ENCODE data around the gene TNS1.

Gene TNS1

DNA sequence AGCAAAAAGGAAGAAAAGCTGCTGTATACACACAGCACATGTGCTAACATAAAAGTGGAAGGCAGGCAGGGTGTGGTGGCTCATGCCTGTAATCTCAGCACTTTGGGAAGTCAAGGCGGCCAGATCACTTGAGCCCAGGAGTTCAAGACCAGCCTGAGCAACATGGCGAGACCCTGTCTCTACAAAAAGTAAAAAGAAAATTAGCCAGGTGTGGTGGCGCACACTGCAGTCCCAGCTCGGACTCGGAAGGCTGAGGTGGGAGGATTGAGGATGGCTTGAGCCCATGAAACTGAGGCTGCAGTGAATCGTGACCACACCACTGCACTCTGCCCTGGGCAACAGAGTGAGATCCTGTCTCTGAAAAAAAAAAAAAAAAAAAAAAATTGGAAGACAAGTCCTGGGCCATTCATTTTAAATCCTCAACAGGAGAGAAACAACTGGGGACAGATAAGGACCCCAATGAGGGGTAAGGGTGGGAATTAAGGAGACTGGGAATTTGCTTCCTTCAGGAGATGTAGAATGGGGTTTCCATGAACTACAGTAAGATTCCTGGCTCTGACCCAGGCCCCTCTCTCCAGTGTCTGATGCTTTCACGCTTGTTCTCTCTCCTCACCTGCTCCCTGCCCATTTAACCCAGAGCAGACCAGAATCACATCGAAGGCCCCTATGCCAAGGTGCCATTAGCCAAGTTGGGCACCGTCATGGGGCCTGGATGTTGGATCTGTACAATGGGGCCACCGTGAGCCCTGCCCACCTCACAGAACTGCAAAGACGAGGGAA is 29.6 kb downstream of the TNS1 start:
- Histone ChIP-seq H3K4me1 (ENCODE audit: control insufficient read depth in 1 of 2, insufficient read depth in 1 of 2, low read depth in 1 of 2, low read length in 1 of 2) (no peaks in the 10 kb centered on the region), H3K36me3 (no peaks in the 10 kb centered on the region), H3K4me3 (ENCODE audit: low read depth in 1 of 2, low read length in 1 of 2) (no peak overlapping the region), H3K9me3 (no peaks in the 10 kb centered on the region), H3K27ac (no peak overlapping the region), H3K27me3 (no peaks in the 10 kb centered on the region)
- TF ChIP-seq, protein P1, sequence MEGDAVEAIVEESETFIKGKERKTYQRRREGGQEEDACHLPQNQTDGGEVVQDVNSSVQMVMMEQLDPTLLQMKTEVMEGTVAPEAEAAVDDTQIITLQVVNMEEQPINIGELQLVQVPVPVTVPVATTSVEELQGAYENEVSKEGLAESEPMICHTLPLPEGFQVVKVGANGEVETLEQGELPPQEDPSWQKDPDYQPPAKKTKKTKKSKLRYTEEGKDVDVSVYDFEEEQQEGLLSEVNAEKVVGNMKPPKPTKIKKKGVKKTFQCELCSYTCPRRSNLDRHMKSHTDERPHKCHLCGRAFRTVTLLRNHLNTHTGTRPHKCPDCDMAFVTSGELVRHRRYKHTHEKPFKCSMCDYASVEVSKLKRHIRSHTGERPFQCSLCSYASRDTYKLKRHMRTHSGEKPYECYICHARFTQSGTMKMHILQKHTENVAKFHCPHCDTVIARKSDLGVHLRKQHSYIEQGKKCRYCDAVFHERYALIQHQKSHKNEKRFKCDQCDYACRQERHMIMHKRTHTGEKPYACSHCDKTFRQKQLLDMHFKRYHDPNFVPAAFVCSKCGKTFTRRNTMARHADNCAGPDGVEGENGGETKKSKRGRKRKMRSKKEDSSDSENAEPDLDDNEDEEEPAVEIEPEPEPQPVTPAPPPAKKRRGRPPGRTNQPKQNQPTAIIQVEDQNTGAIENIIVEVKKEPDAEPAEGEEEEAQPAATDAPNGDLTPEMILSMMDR (IDR thresholded peaks at IDR 0.05): no peak

DNA sequence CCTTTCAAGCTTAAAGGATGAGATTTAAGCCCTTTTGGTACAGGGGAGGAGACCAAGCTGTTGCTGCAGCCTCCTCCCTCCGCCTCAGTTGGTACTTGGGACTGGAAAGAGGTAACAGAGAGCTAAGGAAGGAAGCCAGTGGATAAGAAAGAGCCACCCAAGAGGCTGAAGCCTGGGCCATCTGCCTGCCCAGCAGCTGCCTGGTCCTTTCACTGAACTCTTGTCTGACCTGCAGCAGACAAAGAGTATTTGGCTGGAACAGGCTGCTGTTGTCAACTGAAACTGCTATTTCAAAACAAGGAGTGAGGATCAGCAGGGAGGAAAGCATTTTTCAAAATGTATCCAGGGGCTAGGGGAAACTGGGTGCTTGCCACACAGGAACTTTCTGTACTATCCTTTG is 30.3 kb downstream of the TNS1 start:
- Histone ChIP-seq H3K9me3 (no peaks in the 10 kb centered on the region), H3K27ac (no peak overlapping the region), H3K4me1 (ENCODE audit: control insufficient read depth in 1 of 2, insufficient read depth in 1 of 2, low read depth in 1 of 2, low read length in 1 of 2) (no peaks in the 10 kb centered on the region), H3K36me3 (no peaks in the 10 kb centered on the region), H3K27me3 (no peaks in the 10 kb centered on the region), H3K4me3 (ENCODE audit: low read depth in 1 of 2, low read length in 1 of 2) (no peak overlapping the region)
- TF ChIP-seq, protein P1 (IDR thresholded peaks at IDR 0.05): no peak

DNA sequence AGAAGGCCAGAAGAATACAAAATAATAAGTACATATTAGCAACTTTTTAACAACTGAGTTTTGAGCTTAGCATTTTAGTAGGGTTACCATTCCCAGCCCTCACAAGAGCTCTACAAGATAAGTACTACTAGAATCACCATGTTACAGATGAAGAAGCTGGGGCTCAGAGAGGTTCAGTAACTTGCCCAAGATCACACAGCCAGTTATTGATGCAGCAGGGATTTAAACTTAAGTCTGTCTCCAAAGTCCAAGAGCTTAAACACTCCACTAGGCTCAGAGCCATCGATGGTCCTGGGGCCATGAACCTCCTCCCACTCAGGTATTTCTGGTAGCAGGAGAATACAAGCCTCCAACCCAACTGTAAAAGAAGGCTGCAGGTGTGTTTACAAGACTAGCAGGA is 30.8 kb downstream of the TNS1 start:
- TF ChIP-seq, protein P1 (IDR thresholded peaks at IDR 0.05): no peak
- Histone ChIP-seq H3K27me3 (no peaks in the 10 kb centered on the region), H3K4me3 (ENCODE audit: low read depth in 1 of 2, low read length in 1 of 2) (no peak overlapping the region), H3K27ac (no peak overlapping the region), H3K36me3 (no peaks in the 10 kb centered on the region), H3K4me1 (ENCODE audit: control insufficient read depth in 1 of 2, insufficient read depth in 1 of 2, low read depth in 1 of 2, low read length in 1 of 2) (no peaks in the 10 kb centered on the region), H3K9me3 (no peaks in the 10 kb centered on the region)

DNA sequence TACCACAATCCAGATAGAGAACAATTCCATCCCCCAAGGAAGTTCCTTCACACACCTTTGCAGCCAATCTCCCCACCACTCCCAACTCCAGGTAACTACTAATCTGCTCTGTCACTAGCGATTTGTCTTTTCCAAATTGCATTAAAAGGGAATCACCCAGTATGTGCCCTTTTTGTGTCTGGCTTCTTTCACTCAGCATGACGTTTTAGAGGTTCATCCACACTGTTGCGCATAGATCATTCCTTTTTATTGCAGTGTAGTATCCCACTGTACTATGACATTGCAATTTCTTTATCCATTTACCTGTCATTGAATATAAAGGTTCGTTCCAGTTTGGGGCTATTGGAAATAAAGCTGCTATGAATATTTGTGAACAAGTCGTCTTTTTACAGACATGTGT is 31.6 kb downstream of the TNS1 start:
- no peak overlapping the region for H3K27ac ChIP-seq
- TF ChIP-seq, protein P1 (IDR thresholded peaks at IDR 0.05): no peak
- H3K4me3 ChIP-seq (ENCODE audit: low read depth in 1 of 2, low read length in 1 of 2): no peak overlapping the region

DNA sequence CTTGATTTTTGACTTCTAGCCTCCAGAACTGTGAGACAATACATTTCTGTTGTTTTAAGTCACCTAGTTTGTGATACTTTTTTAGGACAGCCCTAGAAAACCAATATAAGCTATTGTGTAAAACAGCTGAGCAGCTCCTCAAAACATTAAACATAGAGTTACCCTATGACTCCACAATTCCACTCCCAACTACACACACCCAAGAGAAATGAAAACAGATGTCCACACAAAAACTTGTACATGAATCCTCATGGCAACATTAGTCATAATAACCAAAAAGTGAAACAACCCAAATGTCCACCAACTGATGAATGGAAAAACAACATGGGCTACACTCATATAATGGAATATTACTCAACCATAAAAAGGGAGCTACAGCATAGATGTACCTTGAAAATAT is 32.6 kb downstream of the TNS1 start:
- H3K27ac ChIP-seq: no peak overlapping the region
- H3K4me3 ChIP-seq (ENCODE audit: low read depth in 1 of 2, low read length in 1 of 2): no peak overlapping the region
- no peaks in the 10 kb centered on the region for H3K9me3 ChIP-seq
- H3K27me3 ChIP-seq: no peaks in the 10 kb centered on the region
- TF ChIP-seq, protein P1 (IDR thresholded peaks at IDR 0.05): no peak
- H3K36me3 ChIP-seq: no peaks in the 10 kb centered on the region
- H3K4me1 ChIP-seq (ENCODE audit: control insufficient read depth in 1 of 2, insufficient read depth in 1 of 2, low read depth in 1 of 2, low read length in 1 of 2): no peaks in the 10 kb centered on the region

More for the DNA sequence above, 31.6 kb downstream of the TNS1 start:
- Histone ChIP-seq H3K27me3 (no peaks in the 10 kb centered on the region), H3K36me3 (no peaks in the 10 kb centered on the region), H3K4me1 (ENCODE audit: control insufficient read depth in 1 of 2, insufficient read depth in 1 of 2, low read depth in 1 of 2, low read length in 1 of 2) (no peaks in the 10 kb centered on the region), H3K9me3 (no peaks in the 10 kb centered on the region)

Data from neutrophil (primary cell).